ENCODE data around the gene PREB. TPM values are rescaled to one million over a fixed set of nuclear protein-coding genes. Genes with fewer than 3 reads are reported as not detected.

The PREB gene
- total RNA-seq, 1 donor from 2014 or later = 66.4 TPM

GRCh38 chr2:27099334-27099955, 35.0 kb downstream of the PREB start:
- no peak for DNase-seq (ENCODE audit: extremely low read depth, low read depth, low spot score)

GRCh38 chr2:27097341-27097740, 37.1 kb downstream of the PREB start:
- no peak for DNase-seq (ENCODE audit: extremely low read depth, low read depth, low spot score)

GRCh38 chr2:27096748-27097297, 37.6 kb downstream of the PREB start:
- no peak for DNase-seq (ENCODE audit: extremely low read depth, low read depth, low spot score)

GRCh38 chr2:27095745-27096651, 38.4 kb downstream of the PREB start:
- no peak for DNase-seq (ENCODE audit: extremely low read depth, low read depth, low spot score)

GRCh38 chr2:27095427-27095744, 39.0 kb downstream of the PREB start:
- DNase-seq (ENCODE audit: extremely low read depth, low read depth, low spot score) = no peak

GRCh38 chr2:27094353-27094984, 40.0 kb downstream of the PREB start:
- DNase-seq (ENCODE audit: extremely low read depth, low read depth, low spot score) = no peak

GRCh38 chr2:27093430-27094352, 40.7 kb downstream of the PREB start:
- no peak for DNase-seq (ENCODE audit: extremely low read depth, low read depth, low spot score)

GRCh38 chr2:27092696-27093429, 41.6 kb downstream of the PREB start:
- DNase-seq (ENCODE audit: extremely low read depth, low read depth, low spot score) = no peak

- DNase-seq (ENCODE audit: extremely low read depth, low read depth, low spot score) = no peak
These were observed 42.4 kb downstream of the PREB start for GRCh38 chr2:27091746-27092695.

GRCh38 chr2:27089111-27089954, 45.1 kb downstream of the PREB start:
- DNase-seq (ENCODE audit: extremely low read depth, low read depth, low spot score) = no peak

GRCh38 chr2:27088634-27089033, 45.8 kb downstream of the PREB start:
- DNase-seq (ENCODE audit: extremely low read depth, low read depth, low spot score) = no peak

- no peak for DNase-seq (ENCODE audit: extremely low read depth, low read depth, low spot score)
These were observed 46.5 kb downstream of the PREB start for GRCh38 chr2:27087823-27088410.

- DNase-seq (ENCODE audit: extremely low read depth, low read depth, low spot score) = no peak
These were observed 47.5 kb downstream of the PREB start, which contains the start of gene KHK for GRCh38 chr2:27086724-27087593. KHK (plus strand) TSS chr2:27086772; CDS start chr2:27087260, 488 bp downstream.

- DNase-seq (ENCODE audit: extremely low read depth, low read depth, low spot score) = no peak
These were observed 48.2 kb downstream of the PREB start for GRCh38 chr2:27086090-27086723.

GRCh38 chr2:27085673-27086089, 48.8 kb downstream of the PREB start:
- no peak for DNase-seq (ENCODE audit: extremely low read depth, low read depth, low spot score)
